Coronary artery (tissue), 2 donors: ENCODE data around the gene TBKBP1.

ENCODE experiments used
- DNase-seq: peaks from one replicate; pipeline ENCODE4 v3.0.0-alpha.2; 2017; ENCODE audit warnings: low spot score
- H3K27ac ChIP-seq, 2 donors: fragments of 200-600 bp; sonication (generic); one replicate each; pipeline ENCODE4 v1.5.1; 2016 to 2019
- H3K4me3 ChIP-seq: fragments of 200-600 bp; sonication (generic); 2 replicates; pipeline ENCODE4 v1.5.1; 2016; ENCODE audit warnings: mild to moderate bottlenecking, moderate library complexity
- CTCF ChIP-seq: fragments of 200-600 bp; sonication (generic); IDR thresholded peaks from one replicate; pipeline ENCODE4 v1.5.1; 2019; ENCODE audit warnings: antibody characterized with exemption

Gene TBKBP1

GRCh38 chr17:47728214-47728877, 34.4 kb downstream of the TBKBP1 start:
- no peak for DNase-seq
- no peak overlapping the region for H3K4me3 ChIP-seq
- no peak for TF ChIP-seq CTCF
- no peak overlapping the region for H3K27ac ChIP-seq

GRCh38 chr17:47729476-47729875, 35.5 kb downstream of the TBKBP1 start:
- H3K27ac ChIP-seq = no peak overlapping the region
- no peak overlapping the region for H3K4me3 ChIP-seq
- no peak for DNase-seq
- TF ChIP-seq CTCF = no peak

GRCh38 chr17:47730681-47731080, 36.7 kb downstream of the TBKBP1 start:
- no peak for TF ChIP-seq CTCF
- peak; percentile 55 for DNase-seq
- Histone ChIP-seq H3K27ac (no peak overlapping the region), H3K4me3 (no peak overlapping the region)

- peak; percentile 45 for DNase-seq
- TF ChIP-seq CTCF = no peak
Observed at GRCh38 chr17:47731396-47731795, 37.4 kb downstream of the TBKBP1 start.

GRCh38 chr17:47732399-47733046, 38.6 kb downstream of the TBKBP1 start:
- DNase-seq = no peak
- peak overlapping the region; percentile 64 for H3K4me3 ChIP-seq
- no peak for TF ChIP-seq CTCF
- H3K27ac ChIP-seq = no peak overlapping the region

More at GRCh38 chr17:47731396-47731795, 37.4 kb downstream of the TBKBP1 start:
- Histone ChIP-seq H3K4me3 (no peak overlapping the region), H3K27ac (no peak overlapping the region)

- TF ChIP-seq CTCF = no peak
- DNase-seq = peak; percentile 74
- Histone ChIP-seq H3K27ac (no peak within 1 kb of the TSS), H3K4me3 (peak within 1 kb of the TSS; percentile 64)
Observed at GRCh38 chr17:47733047-47733673, 39.2 kb downstream of the TBKBP1 start, which contains the start of gene TBX21. TBX21 (plus strand) TSS chr17:47733236; CDS start chr17:47733455, 219 bp downstream.
